IPS-NIHi7 (cell line): ENCODE results near the gene KLF3.
A peak's percentile ranks its signal among the peaks of the same experiment; 100 is the strongest.

Experiments used
- DNase-seq: peaks from one replicate; pipeline ENCODE4 v3.0.0; 2012; ENCODE audit warnings: mixed read lengths; ENCODE audit errors: extremely low spot score

KLF3 gene

DNA sequence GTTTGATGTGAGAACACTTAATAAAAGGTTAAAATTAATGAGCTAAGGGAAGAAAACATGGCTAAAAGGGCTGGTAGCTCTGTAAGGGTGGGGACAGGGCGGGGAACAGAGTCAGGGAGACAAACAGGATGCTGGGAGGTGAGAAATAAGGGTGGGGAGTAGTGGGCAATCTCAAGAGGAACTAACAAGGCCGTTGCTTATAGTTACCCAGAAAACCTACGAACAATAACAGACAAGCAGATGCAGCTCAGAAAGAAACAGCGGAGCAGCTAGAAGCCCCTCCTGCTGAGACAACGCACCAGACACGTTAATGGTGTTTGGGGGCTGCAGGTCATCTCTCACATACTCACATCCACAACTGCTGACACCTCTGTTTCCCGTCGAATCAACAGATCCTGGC is 9.7 kb upstream of the KLF3 start:
- DNase-seq, result no peak

DNA sequence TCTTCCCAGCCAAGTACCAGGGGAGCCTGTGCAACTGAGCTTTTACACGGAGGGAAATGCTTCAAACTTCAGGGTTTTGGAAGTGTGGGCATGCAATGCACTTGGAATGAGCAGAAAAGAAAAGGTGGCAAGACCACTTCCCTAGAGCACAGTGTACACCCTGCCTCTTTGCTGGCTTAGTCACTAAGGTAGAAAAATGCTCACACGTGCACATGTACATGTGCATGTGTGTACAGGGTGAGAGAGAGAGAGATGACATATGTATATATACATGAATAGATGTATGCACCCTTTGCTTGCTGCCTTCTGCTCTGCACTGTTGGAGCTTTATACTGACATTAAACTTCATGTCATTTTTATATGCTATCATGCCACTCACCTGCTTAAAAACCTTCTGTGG is 7.9 kb upstream of the KLF3 start:
- DNase-seq, result no peak

DNA sequence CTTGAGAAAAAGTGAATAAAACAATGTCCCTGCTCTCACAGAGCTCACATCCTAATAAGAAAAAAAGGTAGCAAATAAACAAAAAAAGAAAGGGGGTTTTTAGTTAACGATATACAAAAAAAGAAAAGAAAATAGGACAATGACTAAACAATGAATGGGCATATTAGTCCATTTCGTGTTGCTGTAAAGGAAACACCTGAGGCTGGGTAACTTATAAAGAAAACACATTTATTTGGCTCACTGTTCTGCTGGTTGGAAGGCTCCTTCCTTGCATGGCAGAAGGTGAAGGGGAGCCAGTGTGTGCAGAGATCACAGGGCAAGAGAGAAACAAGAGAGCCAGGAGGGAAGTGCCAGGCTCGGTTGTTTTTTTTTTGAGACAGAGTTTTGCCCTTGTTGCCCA is 4.7 kb upstream of the KLF3 start:
- DNase-seq, result no peak

DNA sequence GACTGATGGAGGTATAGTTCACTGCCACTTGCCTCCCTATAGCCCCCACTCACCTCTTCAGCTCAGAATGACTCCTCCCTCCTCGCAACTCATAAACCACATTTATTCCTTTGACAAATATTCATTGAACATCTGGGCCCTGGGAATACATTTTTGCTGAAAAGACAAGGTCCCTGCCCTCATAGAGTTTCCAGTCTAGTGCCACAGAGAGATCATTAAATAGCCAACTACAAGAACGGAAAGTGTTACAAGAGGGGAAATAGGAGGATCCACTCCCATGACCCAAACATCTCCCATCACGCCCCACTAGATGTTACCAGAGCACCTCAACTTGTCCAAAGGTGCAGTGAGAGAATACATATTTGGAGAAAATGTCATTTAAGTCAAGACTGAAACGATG is 3.2 kb upstream of the KLF3 start:
- no peak for DNase-seq

DNA sequence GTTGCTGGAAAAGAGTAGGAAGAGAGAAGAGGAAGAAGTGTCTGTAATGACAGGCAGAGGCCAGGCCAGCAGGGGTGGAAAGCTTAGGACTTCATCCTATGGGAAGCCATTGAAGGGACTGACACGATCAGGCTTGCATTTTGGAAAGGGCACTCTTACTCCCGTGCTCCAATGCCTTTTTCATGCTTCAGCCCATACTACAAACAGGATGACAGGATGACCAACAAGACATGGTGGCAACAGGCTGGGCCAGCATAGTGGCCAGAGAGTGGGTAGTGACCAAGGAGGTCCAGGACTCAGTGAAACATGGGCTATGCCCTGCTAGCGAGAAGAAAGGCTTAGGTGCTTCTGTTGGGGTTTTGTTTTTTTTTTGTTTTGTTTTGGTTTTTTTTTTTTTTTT is 2.6 kb upstream of the KLF3 start:
- no peak for DNase-seq

DNA sequence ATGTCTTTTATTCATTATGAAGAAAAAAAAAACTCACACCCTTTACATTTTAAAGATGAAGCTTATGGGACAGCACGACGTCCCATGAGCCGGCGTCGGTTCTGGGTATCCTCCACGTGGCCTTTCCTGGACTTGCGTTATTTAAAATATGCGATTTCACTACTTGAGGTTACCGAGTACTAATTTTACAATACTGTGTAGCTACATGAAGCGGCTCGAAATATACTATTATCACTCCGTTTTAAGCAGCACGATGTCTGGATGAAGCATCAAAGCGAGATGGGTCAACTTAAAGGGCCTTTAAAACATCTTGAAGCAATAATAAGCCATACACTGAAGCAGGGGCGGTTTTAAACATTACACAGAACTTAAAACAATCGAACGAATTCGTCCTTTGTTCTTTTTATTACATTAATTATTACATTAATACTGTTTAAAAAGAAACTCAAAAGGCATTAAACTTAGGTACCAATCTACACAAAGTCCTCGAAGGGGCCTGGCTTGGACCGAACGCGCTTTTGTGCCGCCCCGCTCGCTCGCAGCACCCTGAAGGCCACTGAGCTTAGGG is 1.4 kb upstream of the KLF3 start:
- DNase-seq, result no peak

DNA sequence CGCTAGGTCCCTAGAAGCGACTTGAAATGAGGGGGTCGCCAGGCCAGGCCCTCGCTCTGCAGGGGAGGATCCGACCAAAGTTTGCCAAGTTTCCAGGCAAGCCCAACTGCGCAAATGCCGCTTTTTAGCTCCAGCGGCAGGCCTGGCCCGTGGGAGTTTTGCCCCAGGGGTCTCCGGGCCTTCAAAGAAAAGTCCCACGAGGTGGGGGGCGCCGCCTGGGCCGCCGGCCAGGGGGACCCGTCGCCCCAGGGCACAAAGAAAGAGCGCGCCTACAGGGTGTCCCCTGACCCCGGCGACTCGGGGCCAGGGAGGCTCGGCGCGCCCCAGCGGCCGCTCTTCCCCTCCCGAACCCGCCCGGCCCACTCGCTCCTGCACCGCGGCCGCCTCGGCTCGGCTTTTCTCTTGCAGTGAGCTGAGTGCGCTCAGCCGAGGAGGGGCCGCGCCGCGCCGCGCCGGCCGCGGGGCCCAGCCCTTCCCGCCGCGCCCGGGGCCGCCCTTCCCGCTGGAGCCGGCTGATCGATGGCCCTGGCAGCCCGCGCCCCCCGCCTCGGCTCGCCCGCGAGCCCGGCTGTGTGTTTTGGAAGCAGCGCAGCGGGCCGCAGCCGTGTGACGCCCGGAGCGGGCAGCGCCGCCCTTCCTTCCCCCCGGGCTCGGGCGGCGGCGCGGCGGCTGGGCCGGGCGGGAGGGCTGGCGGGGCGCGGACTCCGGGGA is 754 bp upstream of the KLF3 start:
- DNase-seq, result peak; percentile 73

DNA sequence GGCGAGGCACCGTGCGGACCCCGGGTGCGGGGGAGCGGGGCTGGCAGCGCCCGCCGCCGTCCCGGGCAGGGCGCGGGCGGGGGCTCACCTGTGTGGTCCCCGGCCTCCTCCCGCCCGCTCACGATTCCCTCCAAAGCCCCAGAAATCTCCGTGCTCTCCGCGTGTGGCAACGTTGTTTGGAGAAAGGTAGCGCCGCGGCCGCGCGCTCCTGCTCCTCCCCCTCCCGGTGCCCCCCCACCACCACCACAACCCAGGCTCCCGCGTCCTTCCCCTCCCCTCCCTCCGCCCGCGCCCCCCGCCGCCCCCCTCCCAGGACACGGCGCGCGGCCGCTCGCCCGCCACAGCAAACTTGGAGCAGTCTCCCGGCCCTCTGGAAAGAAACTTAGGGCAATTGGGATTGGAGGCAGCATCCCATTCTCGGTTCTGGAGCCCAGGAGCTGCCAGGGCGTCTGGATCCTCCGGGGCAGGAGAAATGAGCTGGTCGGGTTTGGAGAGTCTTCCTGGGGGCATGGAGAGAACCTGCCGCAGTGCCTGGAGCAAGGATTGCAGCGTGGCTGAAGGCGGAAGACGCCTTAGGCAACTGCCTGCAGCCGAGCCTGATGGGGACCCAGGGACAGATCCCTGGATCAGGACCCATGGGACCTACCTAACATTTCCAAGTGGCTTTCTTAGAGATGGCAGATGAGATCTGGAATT is 855 bp downstream of the KLF3 start:
- no peak for DNase-seq

DNA sequence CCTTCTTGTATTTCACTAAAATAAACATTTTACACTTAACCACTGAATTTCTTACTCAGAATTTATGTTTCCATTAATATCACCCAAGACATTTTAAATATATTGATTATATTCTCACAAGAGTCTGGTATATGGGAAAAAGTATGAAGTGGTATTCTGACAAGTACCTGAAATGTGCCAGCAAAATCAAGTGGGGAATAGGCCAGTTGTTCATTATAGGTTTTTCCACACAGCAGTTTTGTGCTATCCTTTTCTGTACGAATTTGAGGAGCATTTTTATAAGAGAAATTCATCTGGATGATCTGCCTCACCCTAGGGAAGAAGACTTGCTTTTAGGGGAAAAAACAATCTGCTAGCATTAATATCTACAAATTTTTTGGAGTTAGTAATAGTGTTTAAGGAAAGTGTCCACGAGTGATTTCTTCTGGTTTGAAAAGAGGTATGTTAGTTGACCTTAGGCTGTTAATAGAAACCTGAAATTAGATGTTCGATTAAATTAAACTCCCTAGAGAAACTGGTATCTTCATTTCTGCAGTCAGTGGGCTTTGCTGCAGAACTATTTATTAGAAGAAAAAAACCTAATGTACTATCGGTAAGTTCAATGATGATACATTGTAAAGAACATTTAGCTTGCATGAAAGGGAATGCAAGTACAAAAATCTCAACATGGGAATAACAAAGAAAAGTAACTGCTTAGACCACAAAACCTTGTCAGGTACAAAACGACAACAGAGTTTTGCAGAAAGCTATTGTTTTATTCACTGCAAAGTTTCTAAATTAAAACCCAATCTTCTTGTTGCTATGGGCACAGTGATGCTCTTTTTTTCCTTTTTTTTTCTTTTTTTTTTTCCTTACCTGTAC is 1.8 kb downstream of the KLF3 start:
- no peak for DNase-seq

DNA sequence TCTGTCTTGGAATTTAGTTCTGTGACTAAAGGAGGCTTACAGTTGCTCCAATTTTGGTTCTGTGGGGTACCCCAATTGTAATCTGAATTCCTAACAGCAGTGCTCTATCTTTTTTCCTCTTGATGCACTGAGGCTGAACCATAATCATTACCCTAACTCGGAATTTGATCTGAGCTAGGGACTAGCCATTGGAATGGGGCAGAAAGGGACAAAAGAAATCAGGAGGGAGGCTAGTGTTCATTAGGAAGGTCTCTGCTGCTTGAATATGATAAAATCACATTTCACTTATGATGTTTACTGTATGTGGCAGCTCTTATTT is 2.7 kb downstream of the KLF3 start:
- DNase-seq, result no peak

DNA sequence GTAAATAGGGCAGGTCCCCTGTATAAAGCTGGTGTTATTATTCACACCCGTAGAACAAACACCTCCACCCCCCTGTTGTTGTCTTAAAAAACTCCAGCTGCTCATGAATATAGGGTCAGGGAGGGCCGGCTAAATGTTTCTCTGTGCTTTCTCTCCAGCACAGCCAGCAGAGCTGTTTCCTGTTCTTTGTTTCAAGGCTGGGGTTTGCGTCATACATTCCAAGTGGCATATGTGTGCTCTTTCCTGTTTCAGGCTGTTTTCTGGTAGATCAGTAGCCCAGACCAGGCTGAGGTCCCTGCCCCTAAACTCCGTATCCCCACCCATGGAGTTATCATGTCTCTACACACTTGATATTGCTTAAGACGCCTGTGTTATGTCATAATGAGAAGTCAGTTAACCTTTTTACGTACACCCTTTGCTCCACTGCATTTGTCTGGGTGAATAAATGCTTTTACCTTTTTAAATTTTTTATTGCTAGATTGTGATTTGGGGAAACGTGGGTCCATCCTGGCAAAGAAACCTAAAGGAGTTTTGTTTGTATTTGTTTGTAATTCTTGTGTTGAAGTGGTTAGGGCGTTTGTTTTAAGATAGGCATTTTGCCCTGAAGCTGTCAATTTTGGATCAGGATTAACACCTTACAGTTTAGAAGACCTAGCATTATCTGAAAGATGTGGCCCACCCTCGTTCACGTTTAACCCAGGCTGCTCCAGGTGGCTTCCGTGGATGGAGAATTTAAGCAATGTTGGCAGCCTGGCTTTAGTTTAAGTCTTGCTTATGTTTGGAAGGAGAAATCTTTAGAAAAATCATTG is 3.3 kb downstream of the KLF3 start:
- DNase-seq, result peak; percentile 81

DNA sequence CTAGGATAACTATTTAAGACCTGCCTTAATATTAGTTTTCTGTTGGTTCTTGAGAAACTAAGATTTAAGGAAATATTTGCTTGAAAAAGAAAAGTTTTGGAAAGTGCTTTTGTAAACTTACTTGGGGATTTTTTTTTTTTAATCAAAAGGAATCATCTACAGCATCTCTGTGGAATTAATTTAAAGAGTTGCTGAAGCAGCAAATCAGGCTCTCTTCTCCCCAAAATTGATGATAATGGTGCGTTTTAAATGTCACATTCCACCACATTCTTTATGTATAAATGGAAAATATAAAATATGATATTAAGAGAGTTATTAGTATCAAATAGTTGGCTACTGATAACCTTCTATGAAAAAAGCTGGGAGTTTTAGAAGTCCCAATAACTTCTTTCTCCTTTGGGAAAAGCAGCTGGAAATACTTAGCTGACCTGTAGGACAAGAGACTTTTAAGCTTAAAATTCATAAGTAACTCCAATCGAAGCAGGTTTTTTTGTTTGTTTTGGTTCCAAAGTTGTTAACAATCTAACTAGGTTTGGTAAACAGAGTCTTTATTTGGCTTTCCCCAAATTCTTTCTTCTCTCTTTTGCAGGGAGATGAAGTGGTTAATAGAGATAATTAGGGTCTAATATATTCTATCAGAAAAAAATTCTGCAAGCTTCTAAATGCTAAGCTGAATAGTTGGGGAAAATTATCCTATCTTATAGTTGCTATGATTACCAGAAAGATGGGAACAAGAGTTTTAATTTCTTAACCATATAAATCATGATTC is 4.4 kb downstream of the KLF3 start:
- no peak for DNase-seq

DNA sequence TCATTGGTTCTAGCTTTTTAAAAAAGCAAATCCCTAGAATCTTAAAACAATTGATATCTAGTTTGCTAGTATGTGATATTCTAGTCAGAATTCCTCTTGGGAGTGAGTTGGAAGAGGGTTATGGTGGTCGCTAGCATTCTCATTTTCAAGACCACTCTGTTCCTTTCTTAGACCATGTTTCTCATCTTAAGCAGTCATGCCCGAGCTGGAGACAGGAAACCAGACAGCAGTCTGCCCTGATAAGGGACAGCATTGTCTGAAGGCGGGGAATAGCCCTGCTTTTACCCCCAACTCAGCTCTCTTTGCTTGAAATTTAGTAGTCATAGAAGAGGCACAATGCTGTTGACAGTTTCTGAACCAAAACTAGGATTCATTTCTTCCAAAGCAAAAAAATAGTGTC is 5.2 kb downstream of the KLF3 start:
- no peak for DNase-seq

DNA sequence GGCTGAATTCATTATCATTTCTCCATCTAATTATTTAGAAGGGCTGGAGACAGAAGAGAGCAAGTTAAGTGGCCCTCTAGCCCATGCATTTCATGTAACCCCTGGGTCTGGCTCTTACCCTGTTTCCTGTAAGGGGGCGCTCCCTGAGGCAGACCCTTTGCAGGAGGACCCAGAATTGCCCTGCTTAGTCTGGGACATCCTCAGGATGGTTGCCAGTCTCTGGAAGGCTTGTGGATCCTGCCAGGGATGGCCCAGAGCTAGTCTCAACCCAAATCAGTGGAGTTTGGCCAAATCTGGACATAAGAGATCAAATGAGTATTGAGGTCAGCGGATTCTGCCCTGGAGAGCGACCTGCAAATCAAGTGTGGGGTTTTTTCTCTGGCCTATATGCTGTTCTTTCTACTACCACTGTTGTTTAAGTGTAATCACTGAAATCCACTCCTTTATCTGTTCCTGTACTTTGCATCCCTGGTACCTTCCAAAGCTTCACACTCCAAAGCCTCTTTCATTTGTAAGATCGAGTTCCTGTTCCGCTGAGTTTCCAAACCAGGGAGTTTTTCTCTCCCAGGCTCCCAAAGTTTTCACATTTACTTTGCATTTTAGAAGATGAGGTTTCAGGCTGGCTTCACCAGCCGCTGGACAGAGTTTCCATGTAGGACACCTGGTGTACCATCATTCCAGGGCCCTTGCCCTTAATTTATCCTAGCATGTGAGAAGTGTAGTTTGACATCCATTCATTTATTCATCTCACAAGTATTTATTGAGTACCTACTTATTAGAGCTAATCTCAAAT is 6.3 kb downstream of the KLF3 start:
- DNase-seq, result no peak

DNA sequence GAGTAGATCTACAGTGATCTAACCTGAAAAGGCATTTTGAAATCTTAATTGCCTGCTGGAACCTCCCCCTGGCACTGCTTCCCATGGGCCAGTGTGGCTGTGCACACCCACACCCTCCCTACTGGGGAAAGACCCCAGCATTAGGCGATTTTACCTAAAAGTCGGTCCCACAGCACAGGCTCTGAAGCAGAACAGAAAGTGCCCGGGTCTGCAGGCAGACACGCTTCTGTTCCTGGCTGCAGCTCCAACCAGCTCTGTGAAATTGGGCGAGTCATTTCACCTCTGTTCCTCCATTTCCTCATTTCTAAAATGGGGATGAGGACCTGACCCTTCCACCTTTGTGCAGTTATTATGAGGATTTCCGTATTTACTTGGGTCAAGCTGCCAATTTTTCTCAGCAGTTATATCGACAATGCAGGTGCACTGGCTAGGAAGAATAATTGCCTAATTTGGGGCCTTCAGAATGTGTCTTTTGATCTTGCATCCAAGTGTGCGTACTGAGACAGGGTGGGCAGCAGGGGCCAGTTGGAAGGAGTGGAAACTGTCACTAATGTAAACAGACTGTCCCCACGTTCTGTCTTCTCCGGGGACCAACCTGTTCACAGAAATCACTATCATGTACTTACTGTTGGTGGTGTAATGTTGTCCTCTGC is 7.1 kb downstream of the KLF3 start:
- DNase-seq, result no peak

DNA sequence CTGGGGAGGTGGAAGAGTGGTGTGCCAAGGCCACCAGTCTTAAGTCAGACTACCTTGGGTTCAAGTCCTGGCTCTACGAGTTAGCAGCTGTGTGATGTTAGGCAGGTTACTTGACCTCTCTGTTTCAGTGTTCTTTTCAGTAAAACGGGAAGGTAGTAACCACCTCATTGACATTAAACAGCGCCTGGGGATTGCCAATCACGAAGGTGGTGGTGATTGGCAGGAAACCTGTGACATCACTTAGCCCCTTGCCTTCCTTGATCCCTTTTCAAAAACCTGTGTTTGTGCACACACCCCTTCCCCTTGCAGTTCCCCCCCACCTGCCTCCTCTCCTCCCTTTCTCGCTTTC is 7.6 kb downstream of the KLF3 start:
- DNase-seq, result no peak

DNA sequence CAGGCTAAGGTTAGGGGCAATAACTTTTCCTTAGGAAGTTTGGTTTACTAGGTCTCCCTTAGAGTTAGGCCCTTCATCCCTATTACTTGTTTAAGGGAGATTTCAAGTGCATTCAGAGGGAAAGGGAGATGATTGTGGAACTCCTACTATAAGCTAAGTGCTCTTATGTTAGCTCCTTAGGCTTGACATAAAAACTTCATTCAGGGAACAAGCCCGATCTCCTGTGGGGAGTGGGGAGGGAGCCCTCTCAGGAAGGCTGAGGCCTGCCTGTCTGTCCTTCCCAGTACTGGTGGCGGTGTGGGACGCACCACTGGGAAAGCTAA is 8.0 kb downstream of the KLF3 start:
- DNase-seq, result no peak

DNA sequence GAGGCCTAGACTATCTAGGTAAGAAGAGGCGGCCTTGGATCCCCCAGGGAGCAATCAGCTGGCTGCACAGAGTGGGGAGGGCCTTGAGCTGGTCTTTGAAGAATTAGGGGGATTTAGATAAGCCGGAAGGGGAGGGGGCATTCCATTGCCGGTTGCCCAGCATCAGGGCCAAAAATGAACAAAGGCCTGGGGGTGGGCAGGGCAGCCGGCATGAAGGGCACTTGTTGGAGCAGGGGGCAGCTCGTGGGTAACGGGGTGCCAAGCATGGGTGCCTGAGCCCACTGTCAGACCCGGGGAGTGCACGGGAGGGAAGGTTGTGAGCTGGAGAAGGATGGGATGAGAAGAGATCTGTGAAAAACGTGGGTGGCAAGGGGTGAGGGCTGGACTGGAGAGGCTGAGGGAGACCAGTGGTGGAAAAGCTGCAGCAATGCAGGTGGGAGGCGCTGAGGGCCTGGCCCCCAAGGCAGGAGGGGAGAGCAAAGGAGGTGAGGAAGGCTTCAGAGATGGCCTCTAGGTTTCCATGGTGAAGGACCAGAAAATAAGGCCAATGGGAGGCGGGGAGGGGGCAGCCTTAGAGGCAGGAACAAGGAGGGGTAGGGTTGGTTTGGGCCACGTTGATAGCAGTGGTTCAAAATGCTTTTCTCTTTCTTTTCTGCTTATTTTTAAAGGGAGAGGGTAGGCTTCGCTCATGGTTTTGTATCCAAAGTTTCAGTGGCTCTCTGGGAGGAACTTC is 8.6 kb downstream of the KLF3 start:
- DNase-seq, result no peak
